HG03196 (cell line): ENCODE results near the gene HMMR.
"Not testable (repeated sequence)": the region's sequence is repeated elsewhere in the genome, so short reads cannot be mapped to it uniquely, and the experiment has no call there.

Experiments
- ATAC-seq: cut with Tn5 transposase; IDR thresholded peaks from one replicate; pipeline ENCODE4 v1.9.1; 2021; ENCODE audit not compliant: unreplicated experiment

Gene HMMR

DNA sequence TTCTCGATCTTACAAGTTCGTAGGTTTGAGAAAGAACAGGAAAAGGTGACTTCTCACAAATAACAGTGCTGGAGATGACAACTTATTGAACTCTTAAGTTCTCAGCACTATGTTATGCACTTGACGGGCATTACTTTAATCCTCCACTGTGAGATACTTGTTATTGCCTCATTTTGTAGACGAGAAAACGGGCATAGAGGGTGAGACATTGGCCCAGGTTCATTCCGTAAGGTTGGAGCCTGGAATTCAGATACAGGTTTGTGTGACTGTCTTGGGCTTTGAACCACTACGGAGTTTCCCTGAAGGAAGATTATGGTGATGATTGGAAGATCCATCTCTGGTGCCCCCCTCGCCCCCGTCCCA, 45.6 kb downstream of the HMMR start:
- ATAC-seq: peak; percentile 4

DNA sequence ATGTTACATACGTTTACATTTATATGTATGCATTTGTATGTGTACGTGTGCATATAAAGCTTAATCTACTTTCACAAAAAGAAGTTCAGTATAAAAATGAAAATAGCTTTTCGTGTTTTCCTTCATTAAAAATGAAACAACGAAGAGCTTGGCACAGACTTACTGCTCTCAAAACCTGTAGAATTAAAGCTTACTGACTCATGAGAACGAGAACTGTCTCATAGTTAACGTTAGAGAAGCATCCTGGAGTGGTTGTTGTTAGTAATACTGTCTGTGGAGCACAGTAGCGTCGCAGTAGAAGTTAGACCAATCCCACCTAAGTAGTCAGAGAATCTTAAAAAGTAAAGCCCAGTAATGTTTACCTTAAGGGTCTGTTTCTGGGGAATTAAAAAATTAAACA, 46.3 kb downstream of the HMMR start:
- ATAC-seq: no peak

DNA sequence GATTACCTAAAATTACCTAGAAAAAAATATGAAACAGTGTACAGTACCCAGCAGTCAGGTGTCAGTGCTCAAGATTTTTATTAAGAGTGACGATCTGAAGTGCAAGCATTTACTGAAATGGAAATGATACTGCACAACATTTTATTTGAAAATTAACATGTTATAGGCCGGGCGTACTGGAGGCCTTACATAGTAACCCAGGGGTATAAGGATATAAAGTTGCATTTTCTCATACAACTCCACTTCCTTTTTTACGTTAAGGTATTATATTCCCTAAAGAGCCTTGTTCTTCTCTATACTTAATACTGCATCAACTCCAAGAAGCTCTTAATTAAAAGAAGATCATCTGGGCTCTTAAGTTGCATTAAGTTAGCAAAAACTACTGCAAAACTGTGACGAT, 48.3 kb downstream of the HMMR start:
- ATAC-seq: no peak

DNA sequence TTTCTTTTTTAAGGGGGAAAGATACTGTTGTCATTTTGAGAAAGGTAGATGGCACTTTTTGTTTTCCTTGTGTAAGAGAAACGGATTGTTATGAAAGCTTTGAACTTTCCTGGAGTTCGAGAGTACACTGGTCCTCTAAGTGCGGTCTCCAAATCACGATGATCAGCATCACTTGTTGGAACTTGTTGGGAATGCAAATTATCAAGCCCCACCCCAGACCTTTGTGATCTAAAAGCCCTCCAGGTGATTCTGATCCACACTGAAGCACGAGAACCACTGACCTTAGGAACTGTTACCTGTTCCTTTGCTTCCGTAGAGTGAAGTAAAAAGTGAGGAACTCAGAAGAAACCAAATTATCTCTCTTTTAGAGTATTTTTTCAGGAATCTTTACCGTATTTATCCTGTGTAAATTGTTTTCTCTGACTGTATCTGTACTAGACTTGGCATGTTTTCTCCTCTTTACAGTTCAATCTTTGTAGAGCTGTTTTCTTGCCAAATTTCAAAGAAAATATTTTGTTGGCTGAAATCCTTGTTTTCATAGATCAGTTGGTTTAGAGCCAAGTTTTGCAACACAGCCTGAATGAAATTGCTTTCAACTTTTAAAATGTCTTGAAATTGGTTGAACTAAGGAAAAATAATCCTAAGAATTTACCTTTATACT, 49.0 kb downstream of the HMMR start:
- ATAC-seq: no peak

DNA sequence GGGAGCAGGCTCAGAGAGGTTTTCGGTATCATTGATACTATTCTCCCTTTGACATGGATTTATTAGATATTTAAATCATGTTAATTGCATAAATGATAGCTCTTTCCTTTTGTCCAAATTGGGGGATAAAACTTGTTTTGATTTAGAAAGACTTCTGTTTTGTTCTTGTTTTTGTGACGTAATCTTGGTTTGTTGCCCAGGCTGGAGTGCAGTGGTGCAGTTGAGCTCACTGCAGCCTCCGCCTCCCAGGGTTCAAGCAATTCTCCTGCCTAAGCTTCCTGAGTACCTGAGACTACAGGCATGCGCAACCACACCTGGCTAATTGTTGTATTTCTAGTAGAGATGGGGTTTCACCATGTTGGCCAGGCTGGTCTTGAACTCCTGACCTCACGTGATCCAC, 52.1 kb downstream of the HMMR start:
- ATAC-seq: no peak

DNA sequence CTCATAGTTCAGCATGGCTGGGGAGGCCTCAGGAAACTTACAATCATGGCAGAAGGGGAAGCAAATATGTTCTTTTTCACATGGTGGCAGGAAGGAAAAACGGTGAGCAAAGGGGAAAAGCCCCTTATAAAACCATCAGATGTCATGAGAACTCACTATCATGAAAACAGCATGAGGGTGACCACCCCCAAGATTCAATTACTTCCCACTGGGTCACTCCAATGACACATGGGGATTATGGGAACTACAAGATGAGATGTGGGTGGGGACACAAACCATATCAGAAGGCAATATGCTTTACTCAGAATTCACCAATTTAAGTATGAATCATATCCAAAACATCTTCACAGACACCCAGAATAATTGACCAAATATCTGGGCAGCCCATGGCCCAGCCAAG, 64.7 kb downstream of the HMMR start:
- ATAC-seq: no peak

DNA sequence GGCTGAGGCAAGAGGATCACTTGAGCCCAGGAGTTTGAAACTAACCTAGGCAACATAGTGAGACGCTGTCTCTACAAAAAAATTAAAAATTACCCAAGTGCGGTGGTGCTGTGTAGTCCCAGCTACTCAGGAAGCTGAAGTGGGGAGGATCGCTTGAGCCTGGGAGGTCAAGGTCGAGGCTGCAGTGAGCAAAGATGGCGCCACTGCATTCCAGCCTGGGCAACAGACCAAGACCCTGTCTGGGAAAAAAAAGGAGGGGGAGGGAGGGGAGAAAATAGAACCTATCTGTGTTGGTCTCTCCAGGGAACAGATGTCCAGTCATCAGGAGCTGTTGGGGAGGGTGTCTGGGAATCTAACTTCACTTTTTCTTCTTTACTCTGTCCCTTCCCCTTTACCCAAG, 69.3 kb downstream of the HMMR start:
- no peak for ATAC-seq

DNA sequence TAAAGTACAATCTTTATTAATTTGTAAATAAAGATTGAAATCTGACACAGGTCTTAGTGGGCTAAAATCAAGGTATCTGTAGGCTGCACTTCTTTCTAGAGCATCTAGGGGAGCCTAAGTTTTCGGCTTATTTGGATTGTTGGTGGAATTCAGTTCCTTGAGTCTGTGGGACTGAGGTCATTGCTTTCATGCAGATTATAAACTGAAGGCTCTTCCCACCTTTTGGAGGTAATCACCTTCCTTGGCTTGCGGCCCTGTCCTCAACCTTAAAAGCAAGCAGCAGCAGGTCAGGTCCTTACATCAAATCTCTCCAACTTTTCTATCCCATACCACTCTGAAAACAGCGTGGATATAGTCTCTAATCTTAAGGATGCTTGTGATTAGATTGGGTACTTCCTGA, 70.8 kb downstream of the HMMR start:
- no peak for ATAC-seq

DNA sequence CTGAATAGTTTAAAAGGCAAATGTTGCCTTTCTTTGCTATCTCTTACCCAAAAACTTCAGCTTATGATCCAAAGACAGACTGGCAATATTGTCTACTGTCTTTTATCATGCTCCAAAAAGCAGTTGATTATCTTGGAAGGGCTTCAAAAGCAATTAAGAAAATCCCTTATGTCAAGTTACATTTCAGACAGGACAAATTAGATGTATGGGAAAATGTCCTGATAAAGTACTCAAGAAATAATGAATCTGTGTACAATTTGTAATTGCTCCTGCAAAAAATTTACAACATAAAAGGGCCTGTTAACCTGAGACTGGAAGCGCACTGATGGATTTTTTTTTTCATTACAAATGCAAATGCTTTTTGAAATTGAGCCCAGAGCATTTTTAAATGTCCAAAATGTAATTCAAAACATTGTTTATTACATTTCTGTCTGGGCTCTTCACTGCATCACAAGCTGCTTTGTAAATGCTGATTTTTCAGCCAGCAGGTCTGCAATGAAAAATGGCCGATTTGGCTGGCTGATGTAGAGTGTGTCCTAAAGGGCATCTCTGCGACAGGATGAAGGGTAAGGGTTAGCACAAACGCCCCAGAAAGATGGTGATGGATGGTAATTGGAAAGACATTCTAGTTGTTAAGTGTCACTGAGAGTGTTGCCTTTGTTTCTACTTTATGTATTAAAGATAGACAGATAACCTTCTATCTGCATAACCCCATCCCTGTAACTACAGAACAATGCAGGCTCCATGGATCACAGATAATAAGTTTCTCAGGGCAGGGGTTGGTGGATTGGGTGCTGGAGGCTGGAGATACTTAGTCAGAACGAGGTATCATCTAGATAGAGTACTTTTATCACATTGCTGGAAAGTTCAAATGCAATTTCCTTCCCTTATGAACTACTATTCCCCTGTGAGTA, 72.0 kb downstream of the HMMR start:
- ATAC-seq: no peak

DNA sequence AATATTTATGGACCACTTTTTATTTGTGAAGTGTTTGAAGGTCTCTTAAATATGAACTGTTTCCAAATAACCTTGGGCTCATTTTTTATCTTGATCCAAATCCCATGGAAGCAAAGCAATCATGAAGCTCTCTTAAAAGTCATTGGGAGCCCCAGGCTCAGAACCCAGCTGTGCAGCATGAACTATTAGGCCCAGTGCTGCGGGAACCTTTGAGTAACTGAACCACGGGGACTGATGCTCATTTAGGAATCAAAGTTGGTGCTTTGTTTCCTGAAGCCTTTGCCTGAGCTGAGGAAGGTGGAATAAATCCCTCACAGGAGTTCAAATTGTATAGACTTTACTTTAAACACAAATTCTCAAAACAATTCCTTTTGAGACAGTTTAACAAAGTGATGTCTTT, 72.8 kb downstream of the HMMR start:
- no peak for ATAC-seq

DNA sequence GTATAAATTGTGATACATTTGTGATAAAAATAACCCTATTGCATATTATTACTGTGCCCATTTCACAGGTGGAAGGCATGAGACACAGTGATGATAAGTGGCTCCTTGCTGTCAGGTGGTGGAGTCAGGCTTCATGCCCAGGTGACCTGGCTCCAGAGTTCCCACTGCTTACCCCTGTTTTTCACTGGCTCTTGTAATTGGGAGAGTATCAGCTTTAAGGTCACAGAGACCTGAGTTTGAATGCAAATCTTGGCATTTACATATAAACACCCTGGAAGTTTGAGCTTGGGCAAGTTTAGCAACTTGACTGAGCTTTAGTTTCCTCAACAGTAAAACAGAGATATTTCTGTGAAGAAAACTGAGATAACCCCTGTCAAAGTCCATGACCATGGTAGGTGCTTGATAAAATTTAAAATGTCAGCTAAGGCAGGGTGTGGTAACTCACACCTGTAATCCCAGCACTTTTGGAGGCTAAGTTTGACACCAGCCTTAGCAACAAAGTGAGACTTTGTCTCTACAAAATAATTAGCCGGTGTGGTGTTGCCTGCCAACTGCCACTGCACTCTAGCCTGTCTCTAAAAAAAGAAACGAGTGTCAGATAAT, 74.2 kb downstream of the HMMR start:
- ATAC-seq: no peak

DNA sequence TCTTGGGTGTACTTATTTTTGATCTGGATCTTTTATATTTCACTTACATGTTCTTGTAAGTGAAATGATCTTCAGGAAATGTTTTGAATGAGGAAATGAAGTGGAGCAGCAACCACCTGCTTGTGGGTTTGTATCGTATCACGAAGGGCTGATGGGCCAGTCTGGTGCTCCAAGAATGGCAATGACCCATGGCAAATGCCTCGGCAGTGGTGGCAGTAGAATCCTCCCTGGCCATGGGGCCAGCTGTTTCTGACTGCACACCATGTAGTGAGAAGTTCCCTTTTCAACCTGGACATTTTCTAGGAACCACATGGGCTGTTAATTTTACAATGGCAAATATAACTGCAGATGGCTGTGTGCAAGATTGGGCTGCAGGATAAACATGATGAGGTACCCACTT, 74.9 kb downstream of the HMMR start:
- ATAC-seq: no peak

DNA sequence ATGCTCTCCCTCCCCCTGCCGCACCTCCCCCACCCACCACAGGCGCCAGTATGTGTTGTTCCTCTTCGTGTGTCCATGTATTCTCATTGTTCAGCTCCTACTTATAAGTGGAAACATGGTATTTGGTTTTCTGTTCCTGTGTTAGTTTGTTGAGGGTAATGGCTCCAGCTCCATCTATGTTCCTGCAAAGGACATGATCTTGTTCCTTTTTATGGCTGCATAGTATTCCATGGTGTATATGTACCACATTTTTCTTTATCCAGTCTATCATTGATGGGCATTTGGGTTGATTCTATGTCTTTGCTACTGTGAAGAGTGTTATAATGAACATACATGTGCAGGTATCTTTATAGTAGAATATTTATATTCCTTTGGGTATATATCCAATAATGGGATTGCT, 76.0 kb downstream of the HMMR start:
- ATAC-seq: not testable (repeated sequence)

DNA sequence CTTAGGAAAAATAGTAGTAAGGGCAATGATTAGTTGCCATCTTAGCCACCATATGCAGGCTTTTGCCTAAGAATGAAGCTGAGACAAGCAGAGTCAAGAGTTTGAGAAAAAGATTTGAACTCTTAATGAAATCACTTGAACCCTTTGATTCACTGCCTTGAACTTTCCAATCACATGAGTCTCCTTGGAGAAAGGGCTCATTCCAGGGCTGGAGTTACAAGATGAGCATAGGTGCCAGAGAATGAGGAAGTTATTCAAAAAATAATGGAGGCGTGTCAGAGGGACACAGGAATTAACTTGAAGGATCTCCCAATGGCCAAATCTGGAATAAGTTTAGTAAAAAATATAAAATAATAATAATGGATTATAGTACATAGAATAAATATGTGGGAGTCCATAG, 80.3 kb downstream of the HMMR start:
- no peak for ATAC-seq
